GM21390 (cell line): Measurements from ENCODE around the gene CNOT8.
"Not testable (repeated sequence)": the region's sequence is repeated elsewhere in the genome, so short reads cannot be mapped to it uniquely, and the experiment has no call there.

ENCODE experiments used
- ATAC-seq: cut with Tn5 transposase; IDR thresholded peaks from one replicate; pipeline ENCODE4 v1.9.1; 2021; ENCODE audit not compliant: unreplicated experiment

The CNOT8 gene

GRCh38 chr5:154834053-154834452 lies 24.4 kb upstream of the CNOT8 start:
- no peak for ATAC-seq

DNA sequence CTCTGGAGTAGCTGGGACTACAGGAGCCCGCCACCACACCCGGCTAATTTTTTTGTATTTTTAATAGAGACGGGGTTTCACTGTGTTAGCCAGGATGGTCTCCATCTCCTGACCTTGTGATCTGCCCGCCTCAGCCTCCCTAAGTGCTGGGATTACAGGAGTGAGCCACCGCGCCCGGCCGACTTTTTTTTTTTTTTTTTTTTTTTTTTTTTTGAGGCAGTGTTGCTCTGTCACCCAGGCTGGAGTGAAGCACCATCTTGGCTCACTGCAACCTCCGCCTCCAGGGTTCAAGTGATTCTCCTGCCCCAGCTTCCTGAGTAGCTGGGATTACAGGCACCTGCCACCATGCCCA lies 22.8 kb upstream of the CNOT8 start:
- not testable (repeated sequence) for ATAC-seq

- no peak for ATAC-seq
Measured at GRCh38 chr5:154836225-154836624, 22.2 kb upstream of the CNOT8 start.

- no peak for ATAC-seq
Measured at GRCh38 chr5:154837009-154837901, 21.2 kb upstream of the CNOT8 start.

- no peak for ATAC-seq
Measured at GRCh38 chr5:154840435-154841272, 17.8 kb upstream of the CNOT8 start.

GRCh38 chr5:154841273-154841661 lies 17.2 kb upstream of the CNOT8 start:
- ATAC-seq = no peak

GRCh38 chr5:154842689-154843530 lies 15.5 kb upstream of the CNOT8 start:
- no peak for ATAC-seq

DNA sequence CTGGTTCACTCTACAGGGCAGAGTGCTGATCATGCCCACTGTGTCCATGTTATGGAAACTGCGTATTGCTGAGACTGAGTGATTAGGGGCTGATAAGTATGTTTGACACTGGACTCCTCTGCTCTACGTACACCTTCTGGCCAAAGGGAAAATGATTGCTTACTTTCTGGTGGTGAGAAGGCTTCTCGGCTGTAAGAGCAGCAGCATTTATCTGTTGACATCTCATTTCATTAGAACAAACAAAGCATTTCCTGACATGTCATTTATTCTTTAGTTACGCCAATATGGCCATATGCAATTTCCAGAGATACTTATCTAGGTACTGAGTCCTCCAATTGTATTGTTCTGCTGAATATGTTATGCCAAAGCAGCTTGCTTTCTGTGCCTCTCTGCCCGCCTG lies 13.6 kb upstream of the CNOT8 start:
- ATAC-seq = no peak

- ATAC-seq = no peak
Measured at GRCh38 chr5:154849264-154849785, 9.1 kb upstream of the CNOT8 start.

DNA sequence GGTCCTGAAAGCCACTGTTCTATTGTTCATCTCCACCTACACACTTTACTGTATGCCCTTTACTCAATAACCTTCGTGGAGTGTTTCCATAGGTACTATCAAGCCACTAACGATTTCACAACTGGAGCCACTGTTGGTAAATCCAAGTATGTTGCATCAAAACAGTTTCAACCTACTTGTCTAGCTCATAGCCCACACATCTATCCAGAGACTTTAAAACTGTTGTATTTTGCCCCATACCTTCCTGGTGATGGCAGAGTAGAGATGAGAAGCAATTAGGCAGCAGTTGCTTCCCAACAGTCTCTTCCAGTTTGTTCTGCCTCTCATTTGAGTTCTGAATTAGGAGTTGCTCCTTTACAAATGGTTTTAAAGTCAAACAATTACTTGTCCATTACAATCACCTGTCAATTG lies 8.6 kb upstream of the CNOT8 start:
- no peak for ATAC-seq

GRCh38 chr5:154850255-154851062 lies 8.0 kb upstream of the CNOT8 start, which contains the start of gene FAXDC2:
FAXDC2 (minus strand) TSS chr5:154850603; CDS start chr5:154838178, 12,425 bp downstream.
- ATAC-seq = no peak

- ATAC-seq = no peak
Measured at GRCh38 chr5:154851351-154851750, 7.1 kb upstream of the CNOT8 start.

DNA sequence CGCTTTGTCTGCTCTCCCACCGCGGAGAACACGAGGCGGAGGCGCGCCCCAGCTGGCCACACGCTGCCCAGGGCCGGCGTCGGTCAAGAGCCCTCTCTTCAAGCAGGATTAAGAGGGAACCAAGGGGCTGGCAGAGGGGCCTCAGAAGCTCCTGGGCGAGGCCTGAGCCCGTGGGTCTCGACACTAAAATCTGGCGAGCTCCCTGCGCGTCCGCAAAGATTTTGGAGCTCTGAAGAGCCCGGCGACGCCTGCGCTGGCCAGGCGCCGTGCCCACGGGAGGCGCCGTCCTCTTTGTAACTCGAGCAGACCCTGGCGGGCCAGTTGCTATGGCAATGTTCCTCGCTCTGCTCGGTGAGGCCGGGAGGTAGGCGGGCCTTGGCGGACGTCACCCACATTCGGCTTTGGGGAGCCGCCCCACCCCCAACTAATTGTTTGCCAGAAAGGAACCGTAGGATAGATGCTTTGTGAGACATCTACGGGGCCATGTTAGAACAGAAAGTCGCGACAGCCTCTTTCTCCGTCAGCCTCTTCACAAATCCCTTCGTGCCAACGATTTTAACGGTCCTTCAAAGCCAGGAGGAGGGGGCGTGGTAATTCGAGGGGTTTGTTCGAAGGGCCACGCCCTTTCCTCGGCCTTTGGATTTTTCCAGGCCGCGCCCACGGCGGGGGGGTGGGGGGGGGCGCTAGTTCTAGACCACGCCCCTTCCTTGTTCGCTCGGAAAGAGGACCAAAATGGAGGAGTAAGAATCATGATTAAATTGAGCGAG lies 714 bp upstream of the CNOT8 start:
- peak; percentile 55 for ATAC-seq

DNA sequence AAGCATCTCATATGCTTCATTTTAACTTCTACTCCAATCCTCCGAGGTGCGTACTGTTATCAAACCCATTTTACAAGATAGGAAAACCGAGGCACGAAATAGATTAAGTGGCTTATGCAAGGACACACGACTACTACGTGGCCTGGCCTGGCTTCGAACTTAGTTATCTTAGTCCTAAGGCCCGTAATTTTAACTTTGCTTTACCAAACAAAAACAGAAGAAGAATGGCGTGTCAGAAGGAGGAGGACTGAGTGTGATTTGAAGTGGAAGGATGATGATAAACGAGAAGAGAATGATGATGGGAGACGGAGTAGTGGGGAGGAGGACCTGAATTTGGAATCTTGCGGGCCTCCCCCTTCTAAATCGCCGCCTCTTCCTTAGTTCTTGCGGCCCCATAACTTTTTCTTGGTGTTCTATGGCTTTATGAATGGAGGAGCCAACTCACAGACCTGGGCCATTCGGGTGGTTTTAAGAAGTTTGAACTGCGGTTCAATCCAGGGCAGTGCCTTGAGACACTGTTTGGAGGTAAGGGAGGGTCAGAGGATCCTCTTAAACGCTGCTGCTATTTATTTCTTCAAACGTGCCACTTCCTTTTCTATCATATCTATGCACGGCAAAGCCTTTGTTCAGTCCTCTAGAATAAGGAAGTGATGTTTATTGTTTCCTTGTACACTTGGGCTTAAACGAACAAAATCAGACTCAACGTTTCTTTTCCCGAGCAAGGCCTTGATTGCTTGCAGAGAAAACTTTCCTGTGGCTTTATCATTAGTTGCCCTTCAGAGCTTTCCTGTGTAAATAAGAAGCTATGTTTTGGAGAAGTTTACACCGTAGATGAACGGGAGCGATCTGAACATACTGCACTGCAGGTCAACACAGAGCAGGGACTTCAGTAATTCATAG lies 795 bp downstream of the CNOT8 start:
- peak; percentile 14 for ATAC-seq

GRCh38 chr5:154860123-154860522 lies 1.7 kb downstream of the CNOT8 start:
- no peak for ATAC-seq

GRCh38 chr5:154860765-154861164 lies 2.3 kb downstream of the CNOT8 start:
- ATAC-seq = no peak

DNA sequence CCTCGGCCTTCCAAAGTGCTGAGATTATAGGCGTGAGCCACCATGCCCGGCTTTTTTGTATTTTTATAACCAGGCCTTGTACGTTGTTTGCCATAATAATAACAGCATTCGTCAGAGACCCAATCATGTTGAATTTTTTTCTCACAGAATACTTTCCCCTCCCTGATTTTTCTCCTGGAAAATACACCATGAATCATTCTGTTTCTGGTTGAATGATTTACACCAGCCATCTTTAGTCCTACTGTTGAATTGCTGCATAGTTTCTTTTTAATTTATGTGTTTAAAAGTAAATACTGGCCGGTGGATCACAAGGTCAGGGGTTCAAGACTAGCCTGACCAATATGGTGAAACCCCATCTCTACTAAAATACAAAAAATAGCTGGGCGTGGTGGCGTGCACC lies 3.5 kb downstream of the CNOT8 start:
- ATAC-seq = no peak

DNA sequence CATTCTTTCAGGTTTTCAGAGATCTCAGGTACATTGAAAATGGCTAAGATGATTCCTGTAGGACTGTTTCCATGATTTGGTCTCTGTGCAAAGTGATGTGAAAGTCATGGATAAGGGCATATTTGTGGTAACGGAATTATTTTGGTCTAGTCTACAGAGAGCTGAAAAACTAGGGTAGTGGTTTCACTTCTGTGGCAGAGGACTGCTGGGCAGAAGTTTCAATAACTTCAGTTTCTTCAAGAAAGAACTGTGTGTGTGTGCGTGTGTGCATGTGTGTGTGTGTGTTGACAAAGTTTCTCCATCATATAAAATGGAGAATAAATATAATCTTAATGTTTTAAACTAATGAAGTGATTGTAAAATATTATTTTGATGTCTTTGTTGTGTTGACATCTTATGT lies 4.3 kb downstream of the CNOT8 start:
- ATAC-seq = no peak
